Measurements from ENCODE around the gene BRPF1.

The BRPF1 gene

GRCh38 chr3:9791127-9791526 lies 59.6 kb downstream of the BRPF1 start:
- DNase-seq (ENCODE audit: low read depth), result no peak

GRCh38 chr3:9791790-9792404 lies 60.4 kb downstream of the BRPF1 start:
- no peak for DNase-seq (ENCODE audit: low read depth)

GRCh38 chr3:9792405-9793160 lies 61.0 kb downstream of the BRPF1 start, which contains the start of the genes ARPC4 and TADA3:
Gene ARPC4, plus strand, starts transcription at chr3:9793082. Its CDS starts 40 bp downstream, at chr3:9793122.
Gene TADA3, minus strand, starts transcription at chr3:9792473. Its CDS starts 1,007 bp downstream, at chr3:9791466.
- DNase-seq (ENCODE audit: low read depth), result peak; percentile 85

GRCh38 chr3:9793161-9793781 lies 61.7 kb downstream of the BRPF1 start:
- no peak for DNase-seq (ENCODE audit: low read depth)

GRCh38 chr3:9794400-9794799 lies 62.9 kb downstream of the BRPF1 start:
- DNase-seq (ENCODE audit: low read depth), result no peak

- no peak for DNase-seq (ENCODE audit: low read depth)
These were observed 63.7 kb downstream of the BRPF1 start for GRCh38 chr3:9795207-9795606.

- no peak for DNase-seq (ENCODE audit: low read depth)
These were observed 65.8 kb downstream of the BRPF1 start for GRCh38 chr3:9797196-9797945.

All from activated gamma-delta T cell treated with anti-CD3 and anti-CD28 coated beads, Interleukin-2, amount 50 U/mL, for 16 hours (primary cell).